Measurements from ENCODE around the gene CBX7. TPM values are rescaled to one million over a fixed set of nuclear protein-coding genes. Genes with fewer than 3 reads are reported as not detected.

Gene CBX7
- total and polyA plus RNA-seq, 2 of the 4 experiments (the other 2 are of a cell fraction): 0.90 to 3.6 TPM

- TF ChIP-seq RFX5 (IDR thresholded peaks at IDR 0.05; ENCODE audit: low read depth, low read length): no peak
Measured at GRCh38 chr22:39083212-39084165, 69.0 kb downstream of the CBX7 start (continued).

- H2BK15ac ChIP-seq (ENCODE audit: low read depth, low read length): no peak overlapping the region
- no TSS peak for BruUV-seq (replicated peaks)
- H3K36me3 ChIP-seq (ENCODE audit: control insufficient read depth, insufficient read depth, low read length): no peaks in the 10 kb centered on the region; the same call in 1 of the 2 replicates
- H4K91ac ChIP-seq (ENCODE audit: insufficient read depth, low read depth, low read length): no peak overlapping the region
- TF ChIP-seq ELK1 (IDR thresholded peaks at IDR 0.05; ENCODE audit: borderline replicate concordance, low read depth, low read length) (no peak), CHD1 (IDR thresholded peaks at IDR 0.05; ENCODE audit: low read depth, low read length) (no peak), RAD21 (IDR thresholded peaks at IDR 0.05; ENCODE audit: low read length) (no peak), RFX5 (IDR thresholded peaks at IDR 0.05; ENCODE audit: low read depth, low read length) (no peak), FOS (IDR thresholded peaks at IDR 0.05; ENCODE audit: low read depth, low read length) (no peak), SMC3 (IDR thresholded peaks at IDR 0.05; ENCODE audit: low read depth, low read length) (no peak), USF2 (IDR thresholded peaks at IDR 0.05; ENCODE audit: low read depth, low read length) (no peak), NFE2L2 (IDR thresholded peaks at IDR 0.05; ENCODE audit: low read depth, low read length) (no peak)
- peaks cover 4% of the 10 kb centered on the region; the same call in 1 of the 2 replicates for H3K27me3 ChIP-seq (ENCODE audit: control insufficient read depth, insufficient read depth, low read length)
- no peak overlapping the region for H2AK5ac ChIP-seq (ENCODE audit: low read depth, low read length)
- no peak overlapping the region for H2AK9ac ChIP-seq (replicated peaks; ENCODE audit: low read depth, low read length, poor library complexity)
- no peak overlapping the region for H3K23ac ChIP-seq (ENCODE audit: low read depth, low read length)
- ATAC-seq (ENCODE audit: low read depth) (no peak), DNase-seq (no peak)
- POLR2A ChIA-PET (ENCODE audit: unreplicated experiment): no interaction called here
- WGBS, 2 experiments (ENCODE audit: extremely low coverage in 2 of 2, insufficient read length in 1 of 2): 78% methylated on average over 5 of the region's 8 CpGs; no CpG with 5 or more reads in 1 of the 2 experiments
- dilution Hi-C loops (cut with HindIII; ENCODE audit: low sequenced_read_pairs, unreplicated experiment): no loop called here
- H3K18ac ChIP-seq (ENCODE audit: low read depth, low read length): no peak overlapping the region
- no peak overlapping the region for H2BK20ac ChIP-seq (ENCODE audit: low read depth, low read length)
- peaks cover 4% of the 10 kb centered on the region for H3K4me1 ChIP-seq (ENCODE audit: control insufficient read depth, insufficient read depth, low read length)
- H4K20me1 ChIP-seq (ENCODE audit: insufficient read depth, low read length): no peaks in the 10 kb centered on the region
- H3K4ac ChIP-seq (ENCODE audit: low read depth, low read length): no peak overlapping the region
- H3K79me1 ChIP-seq (ENCODE audit: low read depth in 1 of 2, low read length in 2 of 2): peaks cover 0 to 7% of the 10 kb centered on the region in 2 experiments; a peak in 1 of 4 replicates
- H3K14ac ChIP-seq (replicated peaks; ENCODE audit: low read depth, low read length): no peak overlapping the region
- H3K9me3 ChIP-seq (ENCODE audit: control insufficient read depth, insufficient read depth, low read length): no peaks in the 10 kb centered on the region
- intact Hi-C loops (cut with micrococcal nuclease): no loop called here
- no peak overlapping the region for H3K4me2 ChIP-seq (ENCODE audit: low read depth, low read length)
- H3K4me3 ChIP-seq (ENCODE audit: insufficient read depth, low read depth, low read length): no peak overlapping the region
- H3K27ac ChIP-seq (ENCODE audit: insufficient read depth, low read length): no peak overlapping the region
- no peak overlapping the region for H4K8ac ChIP-seq (ENCODE audit: low read depth in 2 of 2, low read length in 2 of 2)
- in situ Hi-C loops (cut with MboI; ENCODE audit: low sequenced_read_pairs): no loop called here
- no peak overlapping the region for H3K56ac ChIP-seq (ENCODE audit: extremely low read depth, insufficient read depth, low read length)
- no peak overlapping the region for H2AFZ ChIP-seq (replicated peaks; ENCODE audit: low read length, poor library complexity)
- CTCF ChIA-PET: no interaction called here
- no peak overlapping the region for H4K5ac ChIP-seq (ENCODE audit: low read depth, low read length)
- H3K9me1 ChIP-seq (ENCODE audit: insufficient read depth, low read length): no peaks in the 10 kb centered on the region
- no peak overlapping the region for H3K9ac ChIP-seq (ENCODE audit: low read depth, low read length)
- H2BK120ac ChIP-seq (ENCODE audit: low read depth, low read length): no peak overlapping the region
- H2BK5ac ChIP-seq (ENCODE audit: low read depth, low read length, poor library complexity, severe bottlenecking): no peak overlapping the region
Measured at GRCh38 chr22:39081598-39081997, 70.9 kb downstream of the CBX7 start.

All from IMR-90 (cell line).